GM13977 (cell line): ENCODE measurements around the gene TTLL10.

Experiments used
- DNase-seq: peaks from one replicate; pipeline ENCODE4 v3.0.0; 2012; ENCODE audit warnings: low spot score
- CTCF ChIP-seq: IDR thresholded peaks from 2 replicates; pipeline ENCODE4 v1.5.1; 2012; ENCODE audit warnings: mild to moderate bottlenecking, control low read depth; ENCODE audit not compliant: insufficient read depth; ENCODE audit errors: extremely low read depth, missing control alignments
- in situ Hi-C: fragments of 300-500 bp; cut with MboI; formaldehyde crosslinking; loops from one replicate; pipeline ENCODE4 v1.12.0; 2022; ENCODE audit warnings: low sequenced_read_pairs, low pct_unique_long_range_greater_than_20kb, mixed read lengths, inconsistent platforms; ENCODE audit not compliant: unreplicated experiment

Gene TTLL10

GRCh38 chr1:1229770-1230169 is 56.1 kb downstream of the TTLL10 start:
- TF ChIP-seq CTCF = no peak
- in situ Hi-C loops = no loop called here
- no peak for DNase-seq

- in situ Hi-C loops = no loop called here
- no peak for DNase-seq
Observed at GRCh38 chr1:1230656-1231399, 57.1 kb downstream of the TTLL10 start.

GRCh38 chr1:1231400-1232207 is 57.9 kb downstream of the TTLL10 start, which contains the start of gene SDF4:
TSS of gene SDF4 (minus strand) at chr1:1232001. CDS start at chr1:1228772, 3,229 bp downstream.
- in situ Hi-C loops = no loop called here

More at GRCh38 chr1:1230656-1231399, 57.1 kb downstream of the TTLL10 start:
- TF ChIP-seq CTCF = no peak

GRCh38 chr1:1232208-1232795 is 58.6 kb downstream of the TTLL10 start, which contains the start of gene B3GALT6:
TSS of gene B3GALT6 (plus strand) at chr1:1232237. CDS start at chr1:1232279, 42 bp downstream.
- TF ChIP-seq CTCF = no peak
- in situ Hi-C loops = no loop called here
- DNase-seq = no peak

More at GRCh38 chr1:1231400-1232207, 57.9 kb downstream of the TTLL10 start, which contains the start of gene SDF4:
- DNase-seq = peak; percentile 100
- TF ChIP-seq CTCF = no peak

GRCh38 chr1:1232796-1233566 is 59.3 kb downstream of the TTLL10 start:
- no peak for DNase-seq
- in situ Hi-C loops = no loop called here
- TF ChIP-seq CTCF = no peak

- in situ Hi-C loops = no loop called here
- TF ChIP-seq CTCF = no peak
Observed at GRCh38 chr1:1233567-1233892, 59.9 kb downstream of the TTLL10 start.

More at GRCh38 chr1:1233567-1233892, 59.9 kb downstream of the TTLL10 start:
- no peak for DNase-seq
